GM12872 (cell line): Measurements from ENCODE around the gene POU2AF3.

Experiments used
- CTCF ChIP-seq: IDR thresholded peaks from 3 replicates; pipeline ENCODE4 v1.5.1; 2011; ENCODE audit warnings: low read depth, mild to moderate bottlenecking, low read length, moderate library complexity; ENCODE audit not compliant: insufficient read depth

POU2AF3 gene

GRCh38 chr11:111324277-111324720 lies 26.0 kb downstream of the POU2AF3 start:
- no peak for TF ChIP-seq CTCF

- no peak for TF ChIP-seq CTCF
Measured at GRCh38 chr11:111325259-111325658, 26.9 kb downstream of the POU2AF3 start.

- TF ChIP-seq CTCF: no peak
Measured at GRCh38 chr11:111326824-111327223, 28.5 kb downstream of the POU2AF3 start.

- no peak for TF ChIP-seq CTCF
Measured at GRCh38 chr11:111327908-111328624, 29.7 kb downstream of the POU2AF3 start.

- no peak for TF ChIP-seq CTCF
Measured at GRCh38 chr11:111329306-111330204, 31.2 kb downstream of the POU2AF3 start.

- no peak for TF ChIP-seq CTCF
Measured at GRCh38 chr11:111330234-111330893, 32.0 kb downstream of the POU2AF3 start.
